Activated CD4-positive, CD25-positive, alpha-beta regulatory T cell treated with anti-CD3 and anti-CD28 coated beads, Interleukin-2, amount 50 U/mL, for 72 hours (primary cell): ENCODE results near the gene MALL.
"Not testable (repeated sequence)": the region's sequence is repeated elsewhere in the genome, so short reads cannot be mapped to it uniquely, and the experiment has no call there.

Experiments
- DNase-seq: peaks from one replicate; pipeline ENCODE4 v3.0.0; 2021

Gene MALL

GRCh38 chr2:110115291-110116032 is at the start of gene MALL:
Gene MALL (minus strand): TSS chr2:110115822. CDS start chr2:110115792, 30 bp downstream.
- no peak for DNase-seq

GRCh38 chr2:110157153-110157793 is 41.7 kb upstream of the MALL start:
- DNase-seq = no peak

GRCh38 chr2:110154828-110155227 is 39.2 kb upstream of the MALL start:
- not testable (repeated sequence) for DNase-seq

GRCh38 chr2:110154188-110154587 is 38.6 kb upstream of the MALL start:
- DNase-seq = not testable (repeated sequence)

GRCh38 chr2:110153416-110153815 is 37.8 kb upstream of the MALL start:
- no peak for DNase-seq

- DNase-seq = no peak
These were observed 37.3 kb upstream of the MALL start for GRCh38 chr2:110152943-110153342.

- no peak for DNase-seq
These were observed 34.0 kb upstream of the MALL start for GRCh38 chr2:110149330-110150220.

- DNase-seq = no peak
These were observed 31.3 kb upstream of the MALL start for GRCh38 chr2:110146945-110147332.

GRCh38 chr2:110146183-110146944 is 30.7 kb upstream of the MALL start:
- DNase-seq = no peak

GRCh38 chr2:110143982-110144381 is 28.4 kb upstream of the MALL start:
- no peak for DNase-seq

- no peak for DNase-seq
These were observed 24.8 kb upstream of the MALL start for GRCh38 chr2:110140401-110140800.

- no peak for DNase-seq
These were observed 18.4 kb upstream of the MALL start for GRCh38 chr2:110134025-110134424.

GRCh38 chr2:110131166-110131565 is 15.5 kb upstream of the MALL start:
- DNase-seq = no peak

- DNase-seq = no peak
These were observed 15.1 kb upstream of the MALL start for GRCh38 chr2:110130757-110131156.

GRCh38 chr2:110126906-110127305 is 11.3 kb upstream of the MALL start:
- no peak for DNase-seq

- DNase-seq = no peak
These were observed 10.6 kb upstream of the MALL start for GRCh38 chr2:110126086-110126773.

GRCh38 chr2:110124939-110125691 is 9.5 kb upstream of the MALL start:
- DNase-seq = no peak

GRCh38 chr2:110124038-110124825 is 8.6 kb upstream of the MALL start:
- no peak for DNase-seq

- no peak for DNase-seq
These were observed 6.0 kb upstream of the MALL start for GRCh38 chr2:110121592-110121991.

GRCh38 chr2:110121052-110121334 is 5.4 kb upstream of the MALL start:
- no peak for DNase-seq
